Stimulated activated CD8-positive, alpha-beta memory T cell treated with anti-CD3 and anti-CD28 coated beads, Interleukin-4, amount 100 ng/mL, for 1 hour (primary cell): Measurements from ENCODE around the gene SASS6.

Experiments used
- DNase-seq, 2 donors: peaks; one replicate each; pipeline ENCODE4 v3.0.0-alpha.2; 2020; ENCODE audit warnings: low read depth in 2 of 2, low spot score in 1 of 2

Gene SASS6, protein sequence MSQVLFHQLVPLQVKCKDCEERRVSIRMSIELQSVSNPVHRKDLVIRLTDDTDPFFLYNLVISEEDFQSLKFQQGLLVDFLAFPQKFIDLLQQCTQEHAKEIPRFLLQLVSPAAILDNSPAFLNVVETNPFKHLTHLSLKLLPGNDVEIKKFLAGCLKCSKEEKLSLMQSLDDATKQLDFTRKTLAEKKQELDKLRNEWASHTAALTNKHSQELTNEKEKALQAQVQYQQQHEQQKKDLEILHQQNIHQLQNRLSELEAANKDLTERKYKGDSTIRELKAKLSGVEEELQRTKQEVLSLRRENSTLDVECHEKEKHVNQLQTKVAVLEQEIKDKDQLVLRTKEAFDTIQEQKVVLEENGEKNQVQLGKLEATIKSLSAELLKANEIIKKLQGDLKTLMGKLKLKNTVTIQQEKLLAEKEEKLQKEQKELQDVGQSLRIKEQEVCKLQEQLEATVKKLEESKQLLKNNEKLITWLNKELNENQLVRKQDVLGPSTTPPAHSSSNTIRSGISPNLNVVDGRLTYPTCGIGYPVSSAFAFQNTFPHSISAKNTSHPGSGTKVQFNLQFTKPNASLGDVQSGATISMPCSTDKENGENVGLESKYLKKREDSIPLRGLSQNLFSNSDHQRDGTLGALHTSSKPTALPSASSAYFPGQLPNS

DNA sequence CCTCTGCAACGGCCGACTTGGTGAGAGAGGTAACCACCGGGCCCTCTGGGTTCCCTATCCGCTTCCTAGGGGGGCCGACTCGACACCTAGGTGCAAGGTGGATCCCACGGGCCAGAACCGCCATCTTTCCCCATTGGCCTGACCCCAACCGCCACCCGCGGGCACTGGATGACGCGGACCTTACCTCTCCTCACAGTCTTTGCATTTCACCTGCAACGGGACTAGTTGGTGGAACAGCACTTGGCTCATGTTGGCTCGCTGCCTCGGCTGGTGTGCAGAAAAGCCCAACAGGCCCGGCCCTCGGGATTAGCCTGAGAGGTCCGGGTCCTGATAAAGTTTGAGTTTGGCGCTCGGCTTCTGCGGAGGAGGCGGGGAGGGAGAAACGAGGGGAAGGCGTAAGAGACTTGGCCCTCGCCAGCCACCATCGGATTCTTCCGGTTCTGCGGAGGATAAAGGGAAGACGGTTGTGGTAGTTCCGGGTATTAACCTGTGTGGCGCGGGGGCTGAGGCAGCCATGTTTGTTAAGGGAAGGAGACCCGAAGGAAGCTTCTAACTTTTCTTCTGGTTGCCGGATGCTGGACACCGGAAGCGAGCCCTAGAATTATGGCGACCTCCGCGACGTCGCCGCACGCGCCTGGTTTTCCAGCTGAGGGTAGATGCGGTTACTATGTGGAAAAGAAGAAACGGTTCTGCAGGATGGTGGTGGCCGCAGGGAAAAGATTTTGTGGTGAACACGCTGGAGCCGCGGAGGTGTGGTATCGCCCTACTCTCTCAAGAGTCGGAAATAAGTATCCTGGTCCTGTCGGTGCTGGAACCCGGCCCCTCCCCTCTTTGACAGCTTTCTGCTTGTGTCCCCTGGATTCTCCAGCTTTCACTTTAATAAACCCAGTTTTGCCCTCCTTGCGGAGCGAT lies at the start of gene SASS6, which contains the start of gene TRMT13:
TSS of gene SASS6 (minus strand) at position 365 of the 912 bp plus-strand sequence. CDS start at position 249, 116 bp downstream.
TSS of gene TRMT13 (plus strand) at position 598 of the 912 bp plus-strand sequence. CDS start at position 604, 6 bp downstream.
- peak; percentile 81 to 88 for DNase-seq

DNA sequence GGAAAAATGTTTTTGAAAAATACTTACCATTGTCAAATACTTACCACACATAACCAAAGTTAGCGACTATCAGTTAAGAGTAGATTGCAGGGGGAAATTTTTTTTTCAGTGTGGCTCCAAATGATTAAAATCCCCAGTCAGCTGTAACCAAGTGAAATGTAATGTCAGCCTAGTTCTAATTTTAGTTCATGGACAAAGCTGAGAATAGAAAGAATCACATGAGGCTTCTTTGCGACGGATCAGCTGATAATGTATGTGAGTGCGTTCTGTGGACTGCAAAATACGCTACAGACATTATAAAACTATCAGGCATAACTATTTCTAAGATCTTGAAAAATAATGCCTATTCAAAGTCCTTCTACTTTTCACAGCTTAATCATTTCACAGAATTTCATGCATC lies 45.4 kb upstream of the SASS6 start, which contains the start of gene LRRC39:
TSS of gene LRRC39 (minus strand) at position 166 of the 400 bp plus-strand sequence. CDS start 9,740 bp downstream, outside the sequence.
- DNase-seq: no peak

DNA sequence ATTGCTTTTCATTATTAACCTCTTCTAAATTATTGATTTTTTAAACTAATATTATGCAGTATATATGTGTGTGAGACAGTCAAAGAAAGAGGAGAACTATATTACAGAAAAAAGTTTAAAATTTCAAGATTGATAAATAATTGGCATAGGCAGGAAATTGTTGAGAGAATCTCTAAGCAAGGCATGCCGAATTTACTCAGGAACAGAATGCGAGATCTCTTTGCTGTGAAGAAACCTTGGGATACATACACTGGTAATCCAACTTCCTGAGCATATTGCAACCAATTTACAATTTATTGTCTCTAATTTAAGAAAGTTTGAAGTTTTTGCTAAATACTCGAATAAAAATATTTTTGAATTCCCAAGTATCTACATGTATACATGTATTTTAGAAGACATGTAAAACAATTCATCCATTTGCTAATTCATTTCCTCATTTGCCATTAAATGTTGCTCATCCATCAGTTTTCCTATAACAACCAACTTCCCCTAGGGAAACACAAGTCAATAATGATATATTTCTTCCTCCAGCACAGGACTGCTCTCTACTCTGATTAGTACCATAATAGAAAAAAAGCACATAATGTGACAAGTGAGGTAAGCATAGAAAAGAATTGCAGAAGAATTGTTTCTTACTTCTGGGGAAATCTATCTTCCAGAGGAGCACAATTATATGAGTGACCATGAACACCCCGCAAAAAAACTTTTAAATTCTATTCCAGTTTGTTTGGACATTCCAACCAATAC lies 44.7 kb upstream of the SASS6 start:
- DNase-seq: no peak

DNA sequence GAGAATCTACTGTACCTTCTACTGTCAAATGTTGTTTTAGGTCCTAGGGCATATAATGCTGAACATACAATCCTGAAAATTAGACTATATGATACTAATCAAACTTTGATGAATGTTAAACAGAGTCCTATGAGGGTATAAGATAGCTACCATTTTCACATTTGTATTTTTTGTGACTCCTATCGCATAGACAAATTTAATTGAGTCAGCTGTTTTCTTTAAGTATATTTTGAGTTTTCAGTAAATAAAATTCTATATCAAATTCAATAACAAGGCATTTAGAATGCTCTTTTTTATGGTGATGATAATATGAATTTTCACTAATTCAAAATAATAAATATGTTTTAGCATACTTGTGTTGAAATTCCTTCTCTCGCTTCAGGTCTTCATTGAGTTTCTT lies 35.3 kb upstream of the SASS6 start:
- no peak for DNase-seq

DNA sequence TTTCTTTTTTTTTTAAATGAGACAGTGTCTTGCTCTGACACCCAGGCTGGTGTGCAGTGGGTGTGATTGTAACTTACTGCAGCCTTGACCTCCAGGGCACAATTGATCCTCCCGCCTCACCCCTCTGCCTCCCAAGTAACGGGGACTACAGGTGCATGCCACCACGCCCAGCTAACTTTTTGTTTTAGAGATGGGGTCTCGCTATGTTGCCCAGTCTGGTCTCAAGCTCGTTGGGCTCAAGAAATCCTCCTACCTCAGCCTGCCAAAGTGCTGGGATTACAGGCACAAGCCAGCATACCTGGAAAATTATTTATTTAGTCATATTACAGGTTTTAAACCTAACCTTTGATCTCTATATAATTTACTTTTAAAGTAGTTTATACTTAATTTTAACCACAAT lies 32.0 kb upstream of the SASS6 start:
- DNase-seq: no peak

DNA sequence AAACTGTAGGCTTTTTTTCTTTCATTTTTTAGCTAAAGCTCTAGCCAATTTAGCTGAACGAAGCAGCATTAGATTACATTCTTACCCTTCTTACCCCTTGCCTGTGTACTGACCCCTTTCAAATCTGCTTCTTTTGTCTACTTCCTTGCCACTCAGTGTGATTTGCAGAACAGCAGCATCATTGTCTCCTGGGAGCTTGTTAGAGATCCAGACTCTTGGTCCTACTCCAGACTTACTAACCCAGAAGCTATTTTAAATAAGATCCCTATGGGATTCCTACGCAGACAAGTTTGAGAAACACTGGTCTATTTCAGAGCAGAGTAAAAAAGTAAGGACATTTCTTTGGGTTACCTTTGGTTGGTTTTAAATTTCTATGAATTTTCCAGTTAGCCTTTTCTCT lies 31.5 kb upstream of the SASS6 start:
- no peak for DNase-seq

DNA sequence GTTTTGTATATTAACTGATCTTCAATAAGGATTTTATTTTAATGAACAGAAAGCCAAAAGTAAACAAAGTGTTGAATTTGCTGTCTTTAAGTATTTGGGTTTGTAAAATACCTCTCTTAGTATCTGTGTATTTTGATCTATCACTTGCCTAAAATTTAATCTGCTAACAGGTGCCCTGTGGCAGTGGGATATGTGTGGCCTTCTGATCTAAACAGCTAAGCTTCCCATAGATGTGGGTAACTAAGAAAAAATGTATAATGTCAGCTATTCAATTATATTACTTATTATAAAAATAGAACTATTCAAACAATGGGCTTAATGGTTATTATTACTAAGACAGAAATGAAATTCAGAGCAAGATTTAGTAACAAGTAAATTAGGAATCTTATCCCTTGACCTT lies 30.2 kb upstream of the SASS6 start:
- no peak for DNase-seq

DNA sequence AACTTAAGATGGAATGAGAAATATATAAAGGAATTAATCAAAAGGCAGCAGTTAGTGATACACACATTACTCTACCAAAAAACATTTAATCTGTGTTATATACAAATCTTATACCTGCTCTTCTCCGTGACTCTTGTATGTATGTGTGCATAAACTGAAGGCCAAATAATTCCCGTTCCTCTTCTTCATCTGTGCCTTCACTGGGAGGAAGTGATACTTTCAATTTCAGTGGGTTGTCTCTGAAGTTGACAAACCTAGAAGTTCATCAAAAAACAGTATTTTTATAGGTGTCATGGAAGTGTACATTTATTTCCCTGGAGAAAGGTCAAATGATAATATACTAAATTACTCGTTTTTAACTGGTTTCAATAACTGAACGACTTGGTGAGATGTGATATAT lies 19.5 kb upstream of the SASS6 start:
- no peak for DNase-seq

DNA sequence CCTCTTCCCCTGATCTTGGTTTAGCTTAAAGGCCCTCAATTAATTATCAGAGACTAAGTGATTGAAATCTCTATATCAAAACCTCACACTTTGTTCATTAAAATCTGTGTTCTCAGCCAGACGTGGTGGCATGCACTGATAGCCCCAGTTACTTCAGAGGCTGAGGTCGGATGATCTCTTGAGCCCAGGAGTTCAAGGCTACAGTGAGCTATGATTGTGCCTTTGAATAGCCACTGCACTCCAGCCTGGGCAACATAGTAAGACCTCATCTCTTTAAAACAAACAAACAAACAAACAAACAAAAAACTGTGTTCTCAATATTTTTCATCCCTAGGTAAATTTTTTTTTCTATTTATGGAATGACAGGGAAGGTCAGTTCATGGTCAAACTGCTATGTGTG lies 18.9 kb upstream of the SASS6 start:
- DNase-seq: no peak

DNA sequence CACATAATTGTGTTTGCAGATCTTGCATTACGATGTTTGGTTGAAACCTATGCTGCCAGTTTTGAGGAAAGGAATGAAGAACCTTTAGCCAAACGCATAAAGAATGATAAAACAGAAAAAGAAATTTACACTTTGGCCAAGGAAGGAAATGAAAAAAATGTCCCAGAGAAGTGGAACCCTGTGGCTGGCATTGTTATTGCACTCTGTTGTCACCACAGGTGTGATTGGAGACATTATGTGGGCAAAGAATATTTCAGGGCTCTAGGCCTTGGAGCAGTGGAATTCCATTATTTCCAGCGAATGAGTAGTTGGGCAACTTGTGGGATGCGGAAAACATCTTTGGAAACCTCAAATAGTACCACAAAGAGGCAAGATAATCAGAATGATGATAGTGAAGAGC lies 15.1 kb upstream of the SASS6 start:
- no peak for DNase-seq

DNA sequence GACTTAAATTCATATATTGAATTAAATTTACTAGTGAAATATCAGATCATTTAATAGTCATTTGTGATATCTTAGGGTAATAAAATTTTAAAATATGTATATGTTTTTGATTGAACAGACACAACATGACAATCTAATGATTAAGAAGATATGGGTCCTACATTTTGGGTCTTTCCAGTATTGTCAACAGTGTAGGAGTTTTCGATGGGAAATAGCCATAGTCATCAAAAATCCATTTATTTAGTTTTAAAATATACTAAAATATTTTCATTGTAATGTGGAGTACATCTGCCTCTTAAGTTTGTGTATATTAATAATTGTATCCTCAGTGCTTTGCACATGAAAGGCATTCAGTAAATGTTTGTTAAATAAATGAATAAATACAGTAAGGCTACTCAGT lies 14.2 kb upstream of the SASS6 start:
- no peak for DNase-seq

DNA sequence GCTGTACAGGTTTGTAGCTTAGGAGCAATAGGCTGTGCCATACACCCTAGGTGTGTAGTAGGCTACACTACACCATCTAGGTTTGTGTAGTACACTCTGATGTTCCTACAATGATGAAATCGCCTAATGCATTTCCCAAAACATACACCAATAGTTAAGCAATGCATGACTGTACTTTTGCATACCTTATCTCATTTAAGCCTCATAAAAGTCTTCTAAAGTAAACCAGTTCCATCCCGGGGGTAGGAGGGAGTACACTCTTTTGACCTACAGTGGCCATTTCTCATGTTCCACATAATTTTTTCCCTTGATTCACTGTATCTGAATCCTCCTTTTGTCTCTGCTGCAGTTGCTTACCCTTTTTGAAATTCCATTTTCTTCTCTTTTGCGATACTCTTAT lies 12.4 kb upstream of the SASS6 start:
- no peak for DNase-seq

DNA sequence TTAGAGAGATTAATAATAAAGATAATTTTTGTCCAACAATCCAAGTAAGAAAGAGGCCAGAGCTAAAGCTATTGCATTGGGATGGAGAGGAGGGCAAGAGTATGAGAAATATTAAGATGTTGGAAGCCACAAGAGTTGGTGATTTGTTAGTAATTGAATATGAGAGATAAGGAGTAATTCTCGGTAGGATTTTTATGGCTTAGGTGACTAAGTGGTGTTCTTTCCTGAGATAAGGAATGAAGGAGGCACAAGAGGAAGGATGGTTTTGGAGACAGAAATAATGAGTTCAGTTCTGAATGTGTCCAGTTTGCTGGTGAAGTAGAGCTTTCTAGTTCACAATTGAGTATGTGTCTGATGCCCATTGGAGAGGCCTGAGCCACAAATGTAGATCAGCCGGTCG lies 9.6 kb upstream of the SASS6 start:
- DNase-seq: no peak

DNA sequence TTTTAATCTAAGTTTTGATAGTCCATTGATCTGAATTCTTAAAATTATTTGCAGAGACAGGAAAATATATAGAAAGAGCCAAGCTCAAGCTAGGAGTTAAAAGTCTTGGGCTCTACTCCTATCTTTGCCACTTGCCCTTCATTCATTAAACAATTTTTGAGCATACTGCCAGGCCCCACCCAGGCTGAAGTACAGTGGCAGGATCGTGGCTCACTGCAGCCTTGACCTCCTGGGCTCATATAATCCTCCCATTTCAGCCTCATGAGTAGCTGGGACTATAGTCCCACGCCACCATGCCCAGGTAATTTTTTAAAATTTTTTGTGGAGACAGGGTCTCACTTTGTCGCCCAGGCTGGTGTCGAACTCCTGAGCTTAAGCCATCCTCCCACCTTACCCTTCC lies 8.5 kb upstream of the SASS6 start:
- no peak for DNase-seq

DNA sequence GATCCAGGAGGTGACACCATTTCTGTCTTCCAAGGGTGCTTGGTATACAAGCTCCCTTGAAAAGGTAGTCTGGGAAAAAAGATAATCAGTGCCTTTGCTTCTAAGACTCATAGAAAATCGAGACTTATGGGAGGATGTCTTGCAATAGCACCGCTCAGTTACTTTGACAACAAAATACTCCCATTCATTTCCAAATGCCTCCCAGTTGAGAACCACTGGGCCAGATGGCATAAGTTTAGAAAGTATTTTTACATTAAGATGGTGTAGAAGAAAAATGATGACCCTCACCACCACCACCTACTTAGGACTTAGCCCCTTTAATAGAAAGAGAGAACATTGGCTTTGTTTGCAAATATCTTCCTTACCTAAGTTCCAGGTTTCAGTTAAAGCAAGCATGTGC lies 4.9 kb upstream of the SASS6 start:
- DNase-seq: no peak

DNA sequence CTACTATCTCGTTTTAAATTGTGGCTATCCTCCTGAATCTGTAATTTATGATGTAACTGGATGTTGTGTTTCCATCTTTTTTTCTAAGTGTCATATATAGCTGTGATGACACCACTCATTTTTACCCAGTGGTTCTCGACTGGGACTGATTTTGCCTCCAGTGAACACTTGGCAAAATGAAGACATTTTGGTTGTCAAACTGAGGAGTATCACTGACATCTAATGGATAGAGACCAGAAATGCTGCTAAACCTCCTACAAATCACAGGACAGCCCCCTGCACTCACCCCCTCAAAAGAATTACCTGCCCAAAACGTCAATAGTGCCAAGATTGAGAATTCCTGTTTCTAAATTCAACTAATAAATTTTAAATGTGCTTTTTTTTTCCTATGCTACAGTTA lies 2.1 kb upstream of the SASS6 start:
- no peak for DNase-seq

DNA sequence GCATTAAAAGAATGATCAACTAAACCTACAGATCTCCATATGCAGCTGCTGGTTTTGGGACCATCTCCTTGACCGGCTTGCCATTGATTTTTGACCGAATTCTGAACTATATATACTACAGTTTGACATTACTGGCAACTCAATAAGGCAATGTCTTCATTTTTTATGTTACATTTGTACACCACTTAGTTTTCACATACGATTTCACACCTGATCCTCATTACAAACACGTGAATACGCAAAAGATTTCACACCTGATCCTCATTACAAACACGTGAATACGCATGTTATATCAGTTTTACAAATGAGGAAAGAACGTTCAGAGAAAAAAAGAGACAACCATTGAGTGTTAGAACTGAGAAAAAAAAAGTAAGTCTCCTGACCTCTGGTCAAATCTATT lies 1.1 kb downstream of the SASS6 start:
- no peak for DNase-seq

DNA sequence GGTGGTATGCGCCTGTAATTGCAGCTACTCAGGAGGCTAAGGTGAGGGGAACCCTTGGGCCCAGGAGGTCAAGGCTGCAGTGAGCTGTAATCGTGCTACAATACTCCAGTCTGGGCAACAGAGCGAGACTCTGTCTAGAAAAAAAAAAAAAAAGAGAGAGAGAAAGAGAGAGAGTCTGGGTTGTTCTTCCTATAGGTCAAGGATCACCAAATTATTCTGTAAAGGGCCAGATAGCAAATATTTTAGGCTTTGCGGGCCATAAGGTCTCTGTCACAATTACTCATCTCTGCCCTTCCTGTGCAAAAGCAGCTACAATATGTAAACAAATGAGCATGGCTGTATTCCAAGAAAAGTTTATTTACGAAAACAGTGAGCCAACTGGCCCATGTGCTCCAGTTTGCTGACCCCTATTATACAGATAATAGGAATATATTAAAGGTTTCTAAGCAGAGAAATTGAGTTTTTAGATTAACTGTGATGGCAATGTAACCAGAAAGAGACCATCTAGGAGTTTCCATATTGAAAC lies 2.1 kb downstream of the SASS6 start:
- DNase-seq: no peak

DNA sequence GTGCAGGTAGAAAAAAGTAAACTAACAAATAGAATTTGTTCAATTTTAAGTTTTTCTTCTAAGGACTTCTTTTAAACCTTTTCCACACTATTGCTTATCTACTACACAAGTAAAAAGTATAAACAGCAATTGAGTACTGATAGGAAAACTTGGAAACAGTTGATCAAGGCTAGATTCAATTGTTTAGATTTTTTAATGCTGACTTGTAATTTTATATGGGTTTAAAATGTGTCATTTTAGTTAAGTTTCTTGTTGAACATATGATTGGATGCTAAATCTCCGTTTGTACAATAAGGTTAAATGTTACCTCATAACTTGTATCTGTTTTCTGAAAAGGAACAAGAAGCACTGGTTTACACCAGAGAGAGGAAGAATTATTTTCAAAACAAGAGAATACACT lies 5.5 kb downstream of the SASS6 start:
- DNase-seq: no peak

DNA sequence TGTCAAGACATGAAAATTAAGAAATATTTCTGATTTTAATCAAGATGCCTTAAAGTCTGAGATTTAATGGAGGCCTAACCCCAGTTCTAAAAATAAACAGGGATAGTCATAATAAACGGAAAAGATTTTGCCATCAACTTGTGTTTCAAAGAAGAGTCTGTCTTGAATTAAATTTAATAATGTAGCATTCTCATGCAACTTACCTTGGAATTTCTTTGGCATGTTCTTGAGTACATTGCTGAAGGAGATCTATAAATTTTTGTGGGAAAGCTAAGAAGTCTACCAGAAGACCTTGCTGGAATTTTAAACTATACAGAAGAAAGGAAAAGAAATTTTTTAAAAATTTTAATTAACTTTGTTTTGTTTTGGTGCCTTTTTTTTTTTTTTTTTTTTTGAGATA lies 10.6 kb downstream of the SASS6 start:
- no peak for DNase-seq

DNA sequence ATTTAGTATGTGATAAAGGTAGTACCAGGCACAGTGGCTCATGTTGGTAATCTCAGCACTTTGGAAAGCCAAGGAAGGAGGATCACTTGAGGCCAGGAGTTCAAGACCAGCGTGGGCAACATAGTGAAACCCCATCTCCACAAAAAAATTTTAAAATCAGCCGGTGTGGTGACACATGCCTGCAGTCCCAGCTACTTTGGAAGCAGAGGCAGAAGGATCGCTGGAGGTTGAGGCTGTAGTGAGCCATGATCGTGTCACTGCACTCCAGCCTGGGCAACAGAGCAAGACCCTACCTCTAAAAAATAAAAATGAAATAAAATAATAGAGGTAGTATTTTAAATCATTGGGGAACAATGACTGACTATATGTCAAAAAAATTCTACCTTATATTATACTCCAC lies 17.2 kb downstream of the SASS6 start:
- DNase-seq: no peak
